Ishikawa (cell line): ENCODE results near the gene ATP11A.

Source experiments
- CREB1 ChIP-seq: IDR thresholded peaks from 2 replicates; pipeline ENCODE4 v1.6.1; 2012; ENCODE audit warnings: low read depth
- EGR1 ChIP-seq: IDR thresholded peaks from 2 replicates; pipeline ENCODE4 v1.6.1; 2012
- EP300 ChIP-seq: IDR thresholded peaks from 2 replicates; pipeline ENCODE4 v1.6.1; 2012; ENCODE audit warnings: borderline replicate concordance
- RAD21 ChIP-seq: IDR thresholded peaks from 2 replicates; pipeline ENCODE4 v1.6.1; 2012; ENCODE audit warnings: low read depth
- TAF1 ChIP-seq: IDR thresholded peaks from 2 replicates; pipeline ENCODE4 v1.6.1; 2012; ENCODE audit warnings: low read depth, mild to moderate bottlenecking
- TCF12 ChIP-seq: IDR thresholded peaks from 2 replicates; pipeline ENCODE4 v1.6.1; 2012; ENCODE audit warnings: low read depth
- TEAD4 ChIP-seq: IDR thresholded peaks from 2 replicates; pipeline ENCODE4 v1.6.1; 2012
- ZBTB7A ChIP-seq: IDR thresholded peaks from 2 replicates; pipeline ENCODE4 v1.6.1; 2012; ENCODE audit warnings: low read depth
- TF ChIP-seq, protein P1 (sequence below): IDR thresholded peaks from 2 replicates; pipeline ENCODE4 v1.6.1; 2012
- TF ChIP-seq, protein P2 (sequence below): IDR thresholded peaks from 2 replicates; pipeline ENCODE4 v1.6.1; 2012

DNA sequence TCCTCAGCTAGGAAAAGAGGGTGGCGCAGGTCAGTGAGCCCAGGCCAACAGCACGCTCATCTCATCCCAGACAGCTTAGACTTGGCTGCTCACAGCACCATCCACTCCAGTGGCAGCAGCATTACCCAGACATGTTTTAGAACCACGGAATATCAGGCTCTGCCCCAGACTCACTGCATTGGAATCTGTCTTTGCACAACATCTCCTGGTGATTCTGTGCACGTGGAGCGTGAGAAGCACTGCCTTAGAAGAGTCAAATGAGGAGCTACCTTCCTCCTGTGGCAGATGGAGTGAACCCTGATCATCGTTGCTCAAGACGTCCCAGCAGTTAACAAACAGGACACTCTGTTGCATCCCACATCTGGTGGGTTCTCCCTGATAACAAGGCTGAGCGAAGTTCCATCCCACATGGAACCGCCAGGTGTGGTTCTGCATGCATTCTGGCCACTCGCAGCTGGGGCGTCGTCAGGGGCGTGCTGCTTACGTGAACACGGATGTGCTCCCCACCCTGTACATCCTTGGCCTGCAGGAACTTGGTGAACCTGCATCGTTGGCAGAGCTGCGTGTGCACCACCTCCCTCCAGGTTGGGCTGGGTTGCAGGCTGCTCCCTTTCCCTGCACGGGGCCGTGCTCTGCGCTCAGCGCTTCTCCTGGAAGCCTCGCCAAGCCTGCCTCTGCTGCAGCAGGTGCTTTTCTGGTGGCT, 25.2 kb upstream of the ATP11A start:
- no peak for TF ChIP-seq RAD21
- TF ChIP-seq TAF1: no peak
- TF ChIP-seq CREB1: no peak
- no peak for TF ChIP-seq TCF12
- TF ChIP-seq EGR1: no peak
- TF ChIP-seq, protein P1, sequence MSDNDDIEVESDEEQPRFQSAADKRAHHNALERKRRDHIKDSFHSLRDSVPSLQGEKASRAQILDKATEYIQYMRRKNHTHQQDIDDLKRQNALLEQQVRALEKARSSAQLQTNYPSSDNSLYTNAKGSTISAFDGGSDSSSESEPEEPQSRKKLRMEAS: no peak
- TF ChIP-seq ZBTB7A: no peak
- TF ChIP-seq, protein P2, sequence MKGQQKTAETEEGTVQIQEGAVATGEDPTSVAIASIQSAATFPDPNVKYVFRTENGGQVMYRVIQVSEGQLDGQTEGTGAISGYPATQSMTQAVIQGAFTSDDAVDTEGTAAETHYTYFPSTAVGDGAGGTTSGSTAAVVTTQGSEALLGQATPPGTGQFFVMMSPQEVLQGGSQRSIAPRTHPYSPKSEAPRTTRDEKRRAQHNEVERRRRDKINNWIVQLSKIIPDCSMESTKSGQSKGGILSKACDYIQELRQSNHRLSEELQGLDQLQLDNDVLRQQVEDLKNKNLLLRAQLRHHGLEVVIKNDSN: no peak
- TF ChIP-seq EP300: no peak
- no peak for TF ChIP-seq TEAD4
